Measurements from ENCODE around the gene LNPK.
"Not testable (repeated sequence)": the region's sequence is repeated elsewhere in the genome, so short reads cannot be mapped to it uniquely, and the experiment has no call there.

LNPK gene

GRCh38 chr2:175904035-175904434, 98.0 kb downstream of the LNPK start:
- no peak for DNase-seq (ENCODE audit: low read depth)

GRCh38 chr2:175903384-175903936, 98.6 kb downstream of the LNPK start:
- no peak for DNase-seq (ENCODE audit: low read depth)

- DNase-seq (ENCODE audit: low read depth), result not testable (repeated sequence)
These were observed 106.1 kb downstream of the LNPK start for GRCh38 chr2:175895957-175896356.

- no peak for DNase-seq (ENCODE audit: low read depth)
These were observed 110.0 kb downstream of the LNPK start for GRCh38 chr2:175892046-175892445.

GRCh38 chr2:175890636-175891242, 111.3 kb downstream of the LNPK start:
- no peak for DNase-seq (ENCODE audit: low read depth)

- DNase-seq (ENCODE audit: low read depth), result no peak
These were observed 112.3 kb downstream of the LNPK start for GRCh38 chr2:175889701-175890302.

GRCh38 chr2:175887776-175888175, 114.3 kb downstream of the LNPK start:
- no peak for DNase-seq (ENCODE audit: low read depth)

- DNase-seq (ENCODE audit: low read depth), result no peak
These were observed 117.2 kb downstream of the LNPK start for GRCh38 chr2:175884697-175885393.

GRCh38 chr2:175883586-175884194, 118.4 kb downstream of the LNPK start:
- no peak for DNase-seq (ENCODE audit: low read depth)

- DNase-seq (ENCODE audit: low read depth), result no peak
These were observed 122.4 kb downstream of the LNPK start for GRCh38 chr2:175879679-175880078.

- DNase-seq (ENCODE audit: low read depth), result no peak
These were observed 124.1 kb downstream of the LNPK start for GRCh38 chr2:175877845-175878544.

GRCh38 chr2:175874291-175874690, 127.8 kb downstream of the LNPK start:
- no peak for DNase-seq (ENCODE audit: low read depth)
